Fibroblast of pulmonary artery (primary cell): ENCODE measurements around the gene OTUD4.
A peak's percentile ranks its signal among the peaks of the same experiment; 100 is the strongest.

Experiments
- DNase-seq: peaks from one replicate; pipeline ENCODE4 v3.0.0-alpha.2; 2010; ENCODE audit warnings: low read depth
- H3K4me3 ChIP-seq: replicated peaks from 2 replicates; pipeline ENCODE4 v1.5.1; 2011; ENCODE audit warnings: low read depth, mild to moderate bottlenecking, control low read depth, low read length, moderate library complexity
- CTCF ChIP-seq: IDR thresholded peaks from 2 replicates; pipeline ENCODE4 v1.5.1; 2011; ENCODE audit warnings: mild to moderate bottlenecking, control low read depth, low read length, inconsistent platforms; ENCODE audit errors: missing control alignments

The OTUD4 gene

GRCh38 chr4:145170223-145170622 is 10.2 kb downstream of the OTUD4 start:
- H3K4me3 ChIP-seq, result no peak overlapping the region
- no peak for TF ChIP-seq CTCF

GRCh38 chr4:145168581-145169187 is 11.7 kb downstream of the OTUD4 start:
- TF ChIP-seq CTCF, result no peak
- no peak overlapping the region for H3K4me3 ChIP-seq
- no peak for DNase-seq

More at GRCh38 chr4:145170223-145170622, 10.2 kb downstream of the OTUD4 start:
- peak; percentile 58 for DNase-seq

- DNase-seq, result no peak
- TF ChIP-seq CTCF, result no peak
- H3K4me3 ChIP-seq, result no peak overlapping the region
Measured at GRCh38 chr4:145167887-145168286, 12.5 kb downstream of the OTUD4 start.

GRCh38 chr4:145161549-145161948 is 18.8 kb downstream of the OTUD4 start:
- DNase-seq, result no peak
- no peak overlapping the region for H3K4me3 ChIP-seq
- no peak for TF ChIP-seq CTCF

GRCh38 chr4:145156986-145157385 is 23.4 kb downstream of the OTUD4 start:
- no peak for TF ChIP-seq CTCF
- no peak overlapping the region for H3K4me3 ChIP-seq

GRCh38 chr4:145155268-145155870 is 25.0 kb downstream of the OTUD4 start:
- no peak overlapping the region for H3K4me3 ChIP-seq
- no peak for DNase-seq
- TF ChIP-seq CTCF, result no peak

More at GRCh38 chr4:145156986-145157385, 23.4 kb downstream of the OTUD4 start:
- DNase-seq, result no peak

- TF ChIP-seq CTCF, result peak; percentile 73
- peak; percentile 57 for DNase-seq
Measured at GRCh38 chr4:145154573-145154972, 25.8 kb downstream of the OTUD4 start.

More at GRCh38 chr4:145154573-145154972, 25.8 kb downstream of the OTUD4 start:
- no peak overlapping the region for H3K4me3 ChIP-seq
